Progenitor cell of endocrine pancreas (in vitro differentiated cells): ENCODE measurements around the gene ACAP3. TPM values are rescaled to one million over a fixed set of nuclear protein-coding genes. Genes with fewer than 3 reads are reported as not detected.

Source experiments
- DNase-seq: peaks from one replicate; pipeline ENCODE4 v3.0.0; 2021; ENCODE audit warnings: low spot score; ENCODE audit not compliant: unreplicated experiment
- H3K27ac Mint-ChIP-seq: 2 replicates; pipeline ENCODE4 v1.8.0; 2021; ENCODE audit warnings: mild to moderate bottlenecking, moderate library complexity, mixed read lengths
- H3K27me3 Mint-ChIP-seq: 2 replicates; pipeline ENCODE4 v1.8.0; 2021; ENCODE audit warnings: mixed read lengths
- H3K36me3 Mint-ChIP-seq: 2 replicates; pipeline ENCODE4 v1.8.0; 2022; ENCODE audit warnings: mixed read lengths; ENCODE audit not compliant: insufficient read depth
- H3K4me1 Mint-ChIP-seq: 2 replicates; pipeline ENCODE4 v1.8.0; 2021; ENCODE audit warnings: low read depth, mixed read lengths
- H3K4me3 Mint-ChIP-seq: 2 replicates; pipeline ENCODE4 v1.8.0; 2021; ENCODE audit warnings: low read depth, mild to moderate bottlenecking, moderate library complexity, mixed read lengths
- H3K9me3 Mint-ChIP-seq: 2 replicates; pipeline ENCODE4 v1.8.0; 2021; ENCODE audit warnings: low read depth, mixed read lengths
- CTCF ChIP-seq: fragments of 200-600 bp; sonication (generic); IDR thresholded peaks from one replicate; pipeline ENCODE4 v1.5.0; 2021; ENCODE audit warnings: antibody characterized with exemption, mild to moderate bottlenecking; ENCODE audit not compliant: unreplicated experiment
- total RNA-seq: library from RNA; stranded (reverse); gene quantifications from 2 replicates; pipeline ENCODE4 v1.2.1, GENCODE V29; 2021

ACAP3 gene
- total RNA-seq, 1 donor from 2014 or later: 111 TPM

GRCh38 chr1:1349256-1350012 is 41.7 kb upstream of the ACAP3 start, which contains the start of gene DVL1:
Gene DVL1, minus strand, starts transcription at chr1:1349418. Its CDS starts 353 bp downstream, at chr1:1349065.
- H3K4me1 Mint-ChIP-seq: peaks cover 10% of the 10 kb centered on the region
- peak; percentile 61 for TF ChIP-seq CTCF
- no peaks in the 10 kb centered on the region for H3K36me3 Mint-ChIP-seq
- no peaks in the 10 kb centered on the region for H3K9me3 Mint-ChIP-seq
- H3K4me3 Mint-ChIP-seq: peak within 1 kb of the TSS; percentile 75
- H3K27me3 Mint-ChIP-seq: peaks cover 17% of the 10 kb centered on the region
- peak; percentile 71 for DNase-seq
- peak within 1 kb of the TSS; percentile 74 for H3K27ac Mint-ChIP-seq

GRCh38 chr1:1348420-1349255 is 40.9 kb upstream of the ACAP3 start:
- Mint-ChIP-seq H3K9me3 (no peaks in the 10 kb centered on the region), H3K27ac (peak overlapping the region; percentile 74), H3K4me3 (peak overlapping the region; percentile 75), H3K27me3 (peaks cover 11% of the 10 kb centered on the region), H3K36me3 (no peaks in the 10 kb centered on the region), H3K4me1 (peaks cover 9% of the 10 kb centered on the region)
- TF ChIP-seq CTCF: no peak
- no peak for DNase-seq

GRCh38 chr1:1347663-1348419 is 40.1 kb upstream of the ACAP3 start:
- no peaks in the 10 kb centered on the region for H3K36me3 Mint-ChIP-seq
- TF ChIP-seq CTCF: no peak
- H3K27ac Mint-ChIP-seq: peak overlapping the region; percentile 74
- H3K4me3 Mint-ChIP-seq: peak overlapping the region; percentile 75
- DNase-seq: no peak
- peaks cover 8% of the 10 kb centered on the region for H3K27me3 Mint-ChIP-seq
- H3K4me1 Mint-ChIP-seq: peaks cover 9% of the 10 kb centered on the region
- H3K9me3 Mint-ChIP-seq: no peaks in the 10 kb centered on the region

GRCh38 chr1:1347026-1347595 is 39.4 kb upstream of the ACAP3 start:
- peak overlapping the region; percentile 74 for H3K27ac Mint-ChIP-seq
- H3K4me1 Mint-ChIP-seq: peaks cover 9% of the 10 kb centered on the region
- no peak for DNase-seq
- no peaks in the 10 kb centered on the region for H3K36me3 Mint-ChIP-seq
- no peaks in the 10 kb centered on the region for H3K9me3 Mint-ChIP-seq
- peak overlapping the region; percentile 75 for H3K4me3 Mint-ChIP-seq
- peaks cover under 1% of the 10 kb centered on the region for H3K27me3 Mint-ChIP-seq
- no peak for TF ChIP-seq CTCF

GRCh38 chr1:1346501-1346890 is 38.8 kb upstream of the ACAP3 start:
- no peak overlapping the region for H3K27ac Mint-ChIP-seq
- H3K9me3 Mint-ChIP-seq: no peaks in the 10 kb centered on the region
- DNase-seq: no peak
- H3K4me1 Mint-ChIP-seq: peaks cover 9% of the 10 kb centered on the region
- H3K36me3 Mint-ChIP-seq: no peaks in the 10 kb centered on the region
- H3K4me3 Mint-ChIP-seq: peak overlapping the region; percentile 75
- H3K27me3 Mint-ChIP-seq: no peaks in the 10 kb centered on the region
- TF ChIP-seq CTCF: no peak
